ENCODE data around the gene KCNAB1. TPM values are rescaled to one million over a fixed set of nuclear protein-coding genes. Genes with fewer than 3 reads are reported as not detected.

The KCNAB1 gene
- total and polyA plus RNA-seq, 2 donors (not counting 3 experiments of a cell fraction or from before 2014, with no cell fraction given): 0.21 TPM; not detected in 1

- no peak overlapping the region for H2AFZ ChIP-seq (ENCODE audit: low read depth, low read length)
- peaks cover 1 to 2% of the 10 kb centered on the region in 2 experiments for H3K27me3 ChIP-seq (ENCODE audit: control insufficient read depth in 2 of 2, insufficient read depth in 2 of 2, low read length in 2 of 2)
- H3K27ac ChIP-seq (ENCODE audit: insufficient read depth, low read depth, low read length): no peak overlapping the region
- no peaks in the 10 kb centered on the region for H3K79me2 ChIP-seq (ENCODE audit: control insufficient read depth, insufficient read depth, low read length)
- POLR2A ChIA-PET: no interaction called here
- no peak overlapping the region for H3K9ac ChIP-seq (replicated peaks; ENCODE audit: extremely low read depth, insufficient read depth, low read length)
- H3K4me2 ChIP-seq (ENCODE audit: insufficient read depth, low read length): no peak overlapping the region
- H4K20me1 ChIP-seq (replicated peaks; ENCODE audit: control insufficient read depth, extremely low read depth, insufficient read depth, low read length): no peaks in the 10 kb centered on the region
- DNase-seq (ENCODE audit: low read depth, low spot score) (no peak), FAIRE-seq (no peak)
- no peaks in the 10 kb centered on the region for H3K9me1 ChIP-seq (replicated peaks; ENCODE audit: control insufficient read depth, extremely low read depth, insufficient read depth, low read length)
- no peaks in the 10 kb centered on the region for H3K36me3 ChIP-seq (ENCODE audit: control insufficient read depth in 2 of 2, extremely low read depth in 1 of 2, insufficient read depth in 2 of 2, low read length in 2 of 2)
- H3K4me1 ChIP-seq (ENCODE audit: control insufficient read depth, extremely low read depth, insufficient read depth, low read length): no peaks in the 10 kb centered on the region
- TF ChIP-seq MYC (IDR thresholded peaks at IDR 0.05; ENCODE audit: low read depth, low read length): no peak
- TF ChIP-seq MAX (IDR thresholded peaks at IDR 0.05; ENCODE audit: insufficient read depth, insufficient read length): no peak
- TF ChIP-seq JUN (IDR thresholded peaks at IDR 0.05; ENCODE audit: borderline replicate concordance, insufficient read depth, insufficient read length, low read depth): no peak
- TF ChIP-seq POLR2A (IDR thresholded peaks at IDR 0.05; ENCODE audit: low read depth, low read length): no peak
- TF ChIP-seq GATA2 (IDR thresholded peaks at IDR 0.05; ENCODE audit: insufficient read depth, insufficient read length, low read depth, low read length): no peak
- no peak for TF ChIP-seq CTCF (IDR thresholded peaks at IDR 0.05; ENCODE audit: extremely low read depth in 1 of 2, insufficient read depth in 1 of 2, low read depth in 1 of 2, low read length in 2 of 2)
- no peak for TF ChIP-seq POLR2AphosphoS5 (IDR thresholded peaks at IDR 0.05; ENCODE audit: insufficient read depth, low read depth, low read length)
- TF ChIP-seq EZH2 (IDR thresholded peaks at IDR 0.05; ENCODE audit: borderline replicate concordance, low read depth, low read length, severe bottlenecking): no peak
- no peak for TF ChIP-seq FOS (IDR thresholded peaks at IDR 0.05; ENCODE audit: borderline replicate concordance, insufficient read depth, low read length)
- CTCF ChIA-PET: interaction anchor here (1.1 kb wide), 1 partner anchor 368 kb away, joined by 3 read pairs; no protein-coding TSS in a partner anchor
- no peak overlapping the region for H3K4me3 ChIP-seq (replicated peaks in 1 of 3; ENCODE audit: insufficient read depth in 1 of 3, low read depth in 1 of 3, low read length in 3 of 3)
- dilution Hi-C loops (cut with MboI; ENCODE audit: extremely low pct_ligation_motif_present, low sequenced_read_pairs): no loop called here
- H3K9me3 ChIP-seq (replicated peaks; ENCODE audit: control insufficient read depth, insufficient read depth, low read length): no peaks in the 10 kb centered on the region
- intact Hi-C loops (cut with micrococcal nuclease): no loop called here
- BruUV-seq (replicated peaks): no TSS peak
These were observed 13.5 kb upstream of the KCNAB1 start for GRCh38 chr3:156106721-156107373.

Data from endothelial cell of umbilical vein (primary cell).